ENCODE measurements around the gene EYA2. TPM values are rescaled to one million over a fixed set of nuclear protein-coding genes. Genes with fewer than 3 reads are reported as not detected.
A peak's percentile ranks its signal among the peaks of the same experiment; 100 is the strongest.

EYA2 gene
- total RNA-seq, 4 donors from 2014 or later = 8.9 to 18.0 (median 9.5) TPM

DNA sequence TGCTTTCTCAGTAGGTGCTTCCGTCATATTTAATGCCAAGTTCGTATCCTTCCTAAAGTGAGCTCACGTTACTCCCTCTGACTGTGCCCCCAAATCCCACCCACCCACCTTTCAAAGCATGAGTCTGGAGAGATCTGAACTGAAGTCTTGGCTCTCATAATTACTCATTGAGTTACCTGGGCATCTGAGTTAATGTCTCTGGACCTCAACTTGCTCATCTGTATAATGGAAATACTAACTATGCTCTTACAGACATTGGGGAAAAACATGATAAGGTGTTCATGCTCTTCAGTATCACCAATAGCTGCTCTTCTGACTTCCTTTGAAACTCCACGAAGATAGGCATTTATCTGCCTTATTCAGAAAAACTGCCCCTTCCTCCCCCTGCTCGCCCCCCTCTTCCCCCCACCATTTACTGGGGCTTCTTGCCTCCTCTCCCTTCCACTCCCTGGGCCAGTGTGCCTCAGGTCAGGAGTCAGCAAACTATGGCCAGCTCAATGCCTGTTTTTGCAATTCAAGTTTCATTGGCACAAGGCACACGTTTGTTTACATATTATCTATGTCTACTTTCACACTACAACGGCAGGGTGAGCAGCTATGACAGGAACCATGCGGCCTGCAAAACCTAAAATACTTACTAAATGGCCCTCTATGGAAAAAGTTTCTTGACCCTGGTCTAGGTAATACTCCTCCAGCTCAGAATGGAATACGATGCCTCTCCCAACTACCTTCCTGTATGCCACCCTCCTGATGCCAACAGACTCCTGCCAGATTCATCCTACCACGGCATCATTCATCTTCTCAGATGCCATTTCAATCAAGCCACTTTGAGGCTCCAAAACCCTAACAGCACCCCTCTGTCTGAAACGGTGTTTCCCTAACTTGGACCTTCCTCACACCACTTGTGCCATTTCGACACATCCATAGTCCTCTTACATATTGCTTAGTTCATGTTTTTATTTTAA lies 323.1 kb downstream of the EYA2 start:
- ATAC-seq (ENCODE audit: low FRiP score) (no peak), DNase-seq (ENCODE audit: low spot score) (no peak)
- TF ChIP-seq, protein P1, sequence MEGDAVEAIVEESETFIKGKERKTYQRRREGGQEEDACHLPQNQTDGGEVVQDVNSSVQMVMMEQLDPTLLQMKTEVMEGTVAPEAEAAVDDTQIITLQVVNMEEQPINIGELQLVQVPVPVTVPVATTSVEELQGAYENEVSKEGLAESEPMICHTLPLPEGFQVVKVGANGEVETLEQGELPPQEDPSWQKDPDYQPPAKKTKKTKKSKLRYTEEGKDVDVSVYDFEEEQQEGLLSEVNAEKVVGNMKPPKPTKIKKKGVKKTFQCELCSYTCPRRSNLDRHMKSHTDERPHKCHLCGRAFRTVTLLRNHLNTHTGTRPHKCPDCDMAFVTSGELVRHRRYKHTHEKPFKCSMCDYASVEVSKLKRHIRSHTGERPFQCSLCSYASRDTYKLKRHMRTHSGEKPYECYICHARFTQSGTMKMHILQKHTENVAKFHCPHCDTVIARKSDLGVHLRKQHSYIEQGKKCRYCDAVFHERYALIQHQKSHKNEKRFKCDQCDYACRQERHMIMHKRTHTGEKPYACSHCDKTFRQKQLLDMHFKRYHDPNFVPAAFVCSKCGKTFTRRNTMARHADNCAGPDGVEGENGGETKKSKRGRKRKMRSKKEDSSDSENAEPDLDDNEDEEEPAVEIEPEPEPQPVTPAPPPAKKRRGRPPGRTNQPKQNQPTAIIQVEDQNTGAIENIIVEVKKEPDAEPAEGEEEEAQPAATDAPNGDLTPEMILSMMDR (IDR thresholded peaks at IDR 0.05) = no peak

DNA sequence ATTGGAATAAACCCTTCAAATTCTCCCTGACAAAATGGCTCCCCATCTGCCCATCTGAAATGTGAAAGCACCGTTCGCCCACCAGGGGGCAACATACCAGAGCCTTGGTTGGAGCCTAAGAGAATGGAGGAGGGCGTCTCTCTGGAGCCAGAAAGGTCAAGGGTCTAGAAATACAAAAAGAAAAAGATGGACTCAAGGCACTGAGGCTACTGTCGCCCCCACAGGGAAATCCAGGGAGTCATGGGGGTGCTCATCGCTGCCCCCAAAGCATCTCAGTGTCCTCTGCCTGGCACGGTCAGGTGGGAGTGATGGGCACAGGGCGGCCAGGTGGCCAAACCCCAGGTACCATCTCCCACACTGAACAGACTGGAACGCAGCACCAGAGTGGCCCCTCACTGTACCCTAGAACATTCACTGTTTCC lies 325.5 kb downstream of the EYA2 start:
- TF ChIP-seq, protein P1 (IDR thresholded peaks at IDR 0.05) = no peak
- DNase-seq (ENCODE audit: low spot score) (no peak), ATAC-seq (ENCODE audit: low FRiP score) (peak; percentile 50)

DNA sequence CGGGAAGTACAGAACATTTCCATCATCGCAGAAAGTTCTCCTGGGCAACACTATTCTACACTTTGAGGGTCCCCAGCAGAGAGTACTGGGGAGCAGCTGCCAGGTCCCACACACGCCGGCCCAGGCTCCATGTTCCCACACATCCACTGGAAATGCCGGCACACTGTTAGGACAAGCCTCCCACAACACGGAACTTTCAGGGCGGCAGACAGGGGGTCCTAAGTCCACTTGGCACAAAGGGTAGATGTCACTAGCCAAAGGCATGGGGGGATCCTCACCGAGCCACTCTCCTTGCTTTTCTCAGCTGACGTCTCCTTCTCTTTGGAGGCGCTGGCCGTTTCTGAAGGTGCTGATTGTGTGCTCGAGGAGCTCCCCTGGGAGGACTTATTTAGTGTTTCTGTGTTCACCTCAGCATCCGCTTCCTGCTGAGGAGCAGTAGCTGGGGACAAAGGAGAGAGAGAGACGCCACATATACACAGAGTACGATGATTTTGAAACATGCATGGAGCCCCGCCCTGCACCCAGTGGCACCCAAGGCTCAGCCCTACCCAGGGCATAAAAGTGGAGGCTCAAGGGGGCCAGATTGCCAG lies 326.5 kb downstream of the EYA2 start:
- TF ChIP-seq, protein P1 (IDR thresholded peaks at IDR 0.05) = no peak
- no peak for DNase-seq (ENCODE audit: low spot score)
- ATAC-seq (ENCODE audit: low FRiP score) = no peak

DNA sequence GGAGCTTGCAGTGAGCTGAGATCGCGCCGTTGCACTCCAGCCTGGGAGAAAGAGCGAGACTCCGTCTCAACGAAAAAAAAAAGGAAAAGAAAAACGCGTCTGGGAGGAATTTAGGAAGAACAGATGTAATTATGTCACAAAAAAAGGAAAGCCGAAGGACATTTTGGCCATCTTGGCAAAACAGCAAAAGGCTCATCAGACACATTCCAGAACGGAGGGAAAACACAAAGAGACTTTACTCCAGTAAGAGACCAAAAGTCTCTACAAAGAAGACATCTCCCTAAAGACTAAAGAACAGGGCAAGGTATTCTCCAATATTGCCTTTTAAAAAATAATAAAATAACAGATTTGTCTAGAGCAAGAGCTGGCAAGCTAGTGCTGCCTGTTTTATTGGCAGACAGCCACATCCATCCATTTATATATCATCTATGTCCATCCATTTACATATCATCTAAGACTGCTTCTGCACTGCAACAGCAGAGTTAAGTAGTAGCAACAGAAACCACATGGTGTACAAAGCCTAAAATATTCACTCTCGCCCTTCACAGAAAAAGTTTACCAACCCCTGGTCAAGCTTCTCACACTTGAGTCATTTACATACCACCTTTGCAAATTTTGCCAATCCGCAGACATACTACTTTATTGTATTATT lies 328.0 kb downstream of the EYA2 start:
- DNase-seq (ENCODE audit: low spot score) (no peak), ATAC-seq (ENCODE audit: low FRiP score) (no peak)
- TF ChIP-seq, protein P1 (IDR thresholded peaks at IDR 0.05) = no peak

DNA sequence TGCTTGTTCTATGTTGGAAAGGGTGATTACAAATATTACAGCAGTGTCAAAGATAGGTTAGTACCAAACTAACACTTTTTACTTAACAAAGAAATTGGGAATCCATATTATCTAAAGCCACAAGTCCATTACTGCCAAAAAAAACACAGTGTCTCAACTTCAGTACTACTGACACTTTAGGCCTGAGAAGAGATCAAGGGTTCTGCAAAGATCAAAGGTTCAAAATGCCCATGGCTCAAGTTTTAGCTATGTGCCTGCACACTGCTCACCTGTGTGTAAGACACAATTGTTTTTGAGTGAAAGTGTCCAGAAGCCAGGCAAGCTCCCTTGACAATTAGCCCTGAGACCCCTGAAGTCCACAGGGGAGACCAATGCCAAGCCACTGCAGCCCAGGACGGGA lies 329.3 kb downstream of the EYA2 start:
- no peak for ATAC-seq (ENCODE audit: low FRiP score)
- TF ChIP-seq, protein P1 (IDR thresholded peaks at IDR 0.05) = no peak
- no peak for DNase-seq (ENCODE audit: low spot score)

DNA sequence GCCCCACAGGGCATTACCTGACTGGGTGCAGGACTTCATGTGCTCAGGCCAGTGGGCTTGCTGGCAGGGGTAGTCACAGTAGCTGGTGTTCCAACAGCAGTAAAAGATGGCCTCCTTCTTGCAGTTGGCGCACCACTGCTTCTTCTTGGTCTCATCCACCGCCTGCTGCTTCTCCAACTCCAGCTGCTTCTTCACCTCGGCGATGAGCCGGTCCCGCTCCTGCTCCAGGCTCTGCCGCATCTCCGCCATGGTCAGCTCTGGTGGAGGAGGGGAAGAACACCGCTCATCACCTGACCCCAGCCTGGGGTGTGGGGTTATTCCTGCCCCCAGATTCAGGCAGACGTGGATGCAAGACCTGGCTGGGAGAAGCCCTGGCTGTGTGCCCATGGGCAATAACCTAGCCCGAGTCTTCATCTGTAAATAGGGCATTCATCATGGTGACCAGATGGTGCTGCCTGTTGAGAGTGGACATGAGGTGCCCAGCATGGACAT lies 329.7 kb downstream of the EYA2 start:
- DNase-seq (ENCODE audit: low spot score) (no peak), ATAC-seq (ENCODE audit: low FRiP score) (peak; percentile 23)
- TF ChIP-seq, protein P1 (IDR thresholded peaks at IDR 0.05) = no peak
